ENCODE data around the gene WNK2. TPM values are rescaled to one million over a fixed set of nuclear protein-coding genes. Genes with fewer than 3 reads are reported as not detected.
"Not testable (repeated sequence)": the region's sequence is repeated elsewhere in the genome, so short reads cannot be mapped to it uniquely, and the experiment has no call there.

WNK2 gene
- total RNA-seq, 2 donors from 2014 or later, result 0.70 to 1.1 TPM

DNA sequence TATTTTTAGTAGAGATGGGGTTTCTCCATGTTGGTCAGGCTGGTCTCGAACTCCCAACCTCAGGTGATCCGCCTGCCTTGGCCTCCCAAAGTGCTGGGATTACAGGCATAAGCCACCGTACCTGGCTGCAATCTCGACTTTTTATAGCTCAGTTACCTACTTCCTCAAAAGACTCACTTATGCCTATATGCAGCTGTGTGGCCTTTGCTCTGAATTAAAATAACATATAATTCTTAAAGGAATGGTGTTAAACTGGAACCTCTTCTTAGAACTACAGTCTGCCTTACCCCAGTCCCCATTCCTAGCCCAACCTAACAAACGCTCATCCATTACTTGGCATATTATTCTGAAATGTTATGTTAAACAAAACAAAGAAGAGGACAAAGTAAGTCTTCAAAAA is 157.9 kb downstream of the WNK2 start:
- Mint-ChIP-seq H3K9me3 (peaks cover 10% of the 10 kb centered on the region in 2 donors), H3K27me3 (ENCODE audit: low read depth) (peaks cover 28% of the 10 kb centered on the region), H3K36me3 (ENCODE audit: insufficient read depth in 2 of 2) (peaks cover 9 to 11% of the 10 kb centered on the region in 2 donors)
- DNase-seq; H3K27ac Mint-ChIP-seq; H3K4me1 Mint-ChIP-seq (ENCODE audit: low read depth); ATAC-seq (replicated peaks in 1 of 2); H3K4me3 Mint-ChIP-seq: not testable (repeated sequence)

DNA sequence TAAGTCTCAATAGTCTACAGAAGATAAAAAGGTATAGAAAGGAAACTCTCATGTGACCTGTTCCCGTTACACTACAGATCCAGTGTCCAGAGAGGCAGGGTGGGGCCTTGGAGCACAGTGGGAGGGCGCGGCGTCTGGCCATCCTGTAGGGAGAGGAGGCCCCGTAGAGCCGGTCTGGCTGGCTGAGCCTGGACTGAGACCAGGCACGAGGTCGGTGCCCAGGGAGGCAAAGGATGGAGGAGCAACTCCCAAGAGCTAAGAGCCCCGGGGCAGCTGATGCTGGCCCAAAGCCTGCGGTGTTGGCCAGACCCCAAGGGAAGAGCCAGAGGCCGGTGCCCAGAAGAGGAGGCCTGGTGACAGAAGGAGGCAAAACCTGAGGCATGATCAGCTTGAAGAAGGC is 158.5 kb downstream of the WNK2 start:
- ATAC-seq (replicated peaks in 1 of 2), result not testable (repeated sequence)

DNA sequence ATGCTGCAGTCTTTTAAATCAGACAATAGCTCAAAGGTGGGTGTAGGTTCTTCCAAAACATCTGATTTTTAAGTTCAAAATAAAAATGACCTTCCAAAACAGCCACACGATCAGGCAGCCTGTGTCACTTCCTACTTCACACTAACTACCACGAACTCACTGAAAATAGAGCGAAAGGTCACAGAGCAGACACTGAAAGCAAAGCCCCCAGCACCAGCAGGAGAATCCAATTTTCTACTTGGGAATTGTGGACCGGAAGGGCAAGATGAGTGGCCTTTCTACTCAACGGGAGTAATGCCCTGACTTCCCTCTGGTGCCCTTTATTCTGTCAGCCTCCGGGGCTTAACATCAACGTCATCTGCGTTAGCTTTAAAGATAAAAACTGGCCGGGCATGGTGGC is 159.7 kb downstream of the WNK2 start:
- Mint-ChIP-seq H3K36me3 (ENCODE audit: insufficient read depth in 2 of 2) (peaks cover 3 to 4% of the 10 kb centered on the region in 2 donors), H3K27ac (no peak overlapping the region), H3K9me3 (peaks cover 3% of the 10 kb centered on the region in 2 donors), H3K4me1 (ENCODE audit: low read depth) (peaks cover 6% of the 10 kb centered on the region), H3K4me3 (no peak overlapping the region), H3K27me3 (ENCODE audit: low read depth) (peaks cover 46% of the 10 kb centered on the region)
- ATAC-seq (replicated peaks in 1 of 2) (no peak), DNase-seq (no peak)

More for the DNA sequence above, 158.5 kb downstream of the WNK2 start:
- not testable (repeated sequence) for H3K4me1 Mint-ChIP-seq (ENCODE audit: low read depth); H3K4me3 Mint-ChIP-seq; DNase-seq; H3K27ac Mint-ChIP-seq
- Mint-ChIP-seq H3K36me3 (ENCODE audit: insufficient read depth in 2 of 2) (peaks cover 8 to 10% of the 10 kb centered on the region in 2 donors), H3K27me3 (ENCODE audit: low read depth) (peaks cover 34% of the 10 kb centered on the region), H3K9me3 (peaks cover 9 to 10% of the 10 kb centered on the region in 2 donors)

DNA sequence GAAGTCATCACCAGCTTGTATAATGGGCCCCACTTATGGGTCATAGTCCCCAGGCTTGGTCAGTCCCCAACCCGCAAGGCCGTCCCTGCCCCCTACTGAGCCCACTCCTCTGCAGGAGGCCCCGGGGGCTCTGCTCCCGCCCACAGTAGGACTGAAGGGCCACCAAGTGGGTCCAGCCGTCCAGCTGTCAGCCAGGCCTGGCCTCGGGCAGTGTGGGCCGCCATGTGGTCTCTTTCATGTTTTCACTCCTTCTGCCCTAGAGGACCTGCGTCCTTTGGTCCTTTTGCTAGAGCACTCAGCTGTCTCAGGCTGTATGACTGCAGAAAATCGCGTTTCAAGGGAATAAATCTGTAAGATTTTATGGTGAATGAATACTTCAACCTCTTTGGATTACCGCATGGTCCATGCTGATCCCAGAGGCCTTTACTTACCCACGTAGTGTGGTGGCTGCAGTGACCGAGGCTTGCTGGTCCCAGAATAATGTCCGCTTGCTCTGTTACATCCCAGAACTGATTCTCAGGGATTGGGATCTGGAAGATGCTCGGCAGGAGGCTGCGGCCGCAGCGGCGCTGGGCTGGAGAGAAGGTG is 161.8 kb downstream of the WNK2 start:
- ATAC-seq (replicated peaks in 1 of 2), result no peak
- H3K4me3 Mint-ChIP-seq, result peak overlapping the region; percentile 29 to 84

DNA sequence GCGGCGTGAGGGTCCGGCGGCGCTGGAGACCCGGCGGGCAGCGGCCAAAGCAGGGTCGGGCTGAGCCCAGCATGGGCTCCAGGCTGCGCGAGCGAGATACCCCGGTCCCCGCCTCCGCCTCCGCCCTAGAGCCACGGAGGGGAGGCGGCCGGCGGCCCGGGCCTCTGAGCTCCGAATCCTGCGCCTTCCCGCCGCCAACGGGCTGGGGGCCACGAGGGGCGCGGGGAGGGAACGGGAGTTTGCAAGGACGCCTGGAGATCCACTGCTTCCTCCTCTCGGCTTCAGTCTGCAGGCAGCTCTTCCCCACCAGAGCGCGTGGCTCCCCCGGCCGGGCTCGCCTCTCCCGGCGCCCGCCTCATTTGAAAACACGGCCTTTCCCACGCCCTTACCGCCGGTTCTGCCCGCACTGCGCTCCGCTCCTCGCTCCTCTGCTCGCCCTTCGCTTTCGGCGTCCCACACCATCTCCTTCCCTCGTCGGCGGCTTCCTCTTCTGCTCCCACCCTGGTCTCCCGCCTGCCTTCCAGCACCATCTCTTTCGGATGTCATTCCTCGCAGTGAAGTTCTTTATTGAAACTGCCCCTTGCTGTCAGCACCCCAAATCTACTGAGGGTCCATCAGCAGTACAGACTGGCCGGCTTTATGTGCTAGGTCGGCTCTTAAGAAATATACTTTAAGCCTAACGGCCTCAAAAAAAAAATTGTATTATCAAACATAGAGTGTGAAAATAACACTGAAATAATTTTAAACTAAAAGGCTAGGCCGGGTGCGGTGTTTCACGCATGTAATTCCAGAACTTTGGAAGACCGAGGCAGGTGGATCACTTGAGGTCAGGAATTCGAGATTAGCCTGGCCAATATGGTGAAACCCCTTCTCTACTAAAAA is 162.5 kb downstream of the WNK2 start:
- Mint-ChIP-seq H3K27ac (no peak overlapping the region), H3K4me1 (ENCODE audit: low read depth) (peaks cover 6% of the 10 kb centered on the region), H3K4me3 (peak overlapping the region; percentile 60 to 84), H3K9me3 (no peaks in the 10 kb centered on the region), H3K27me3 (ENCODE audit: low read depth) (peaks cover 51% of the 10 kb centered on the region), H3K36me3 (ENCODE audit: insufficient read depth in 2 of 2) (peaks cover 0 to 3% of the 10 kb centered on the region in 2 donors)
- DNase-seq, result peak; percentile 4 to 8
- peak in 1 of 2 donors; percentile 44 for ATAC-seq (replicated peaks in 1 of 2)

More for the DNA sequence above, 161.8 kb downstream of the WNK2 start:
- H3K36me3 Mint-ChIP-seq (ENCODE audit: insufficient read depth in 2 of 2), result peaks cover 0 to 3% of the 10 kb centered on the region in 2 donors
- H3K27ac Mint-ChIP-seq, result no peak overlapping the region
- peaks cover 6% of the 10 kb centered on the region for H3K4me1 Mint-ChIP-seq (ENCODE audit: low read depth)
- peaks cover 51% of the 10 kb centered on the region for H3K27me3 Mint-ChIP-seq (ENCODE audit: low read depth)
- H3K9me3 Mint-ChIP-seq, result no peaks in the 10 kb centered on the region
- DNase-seq, result no peak

DNA sequence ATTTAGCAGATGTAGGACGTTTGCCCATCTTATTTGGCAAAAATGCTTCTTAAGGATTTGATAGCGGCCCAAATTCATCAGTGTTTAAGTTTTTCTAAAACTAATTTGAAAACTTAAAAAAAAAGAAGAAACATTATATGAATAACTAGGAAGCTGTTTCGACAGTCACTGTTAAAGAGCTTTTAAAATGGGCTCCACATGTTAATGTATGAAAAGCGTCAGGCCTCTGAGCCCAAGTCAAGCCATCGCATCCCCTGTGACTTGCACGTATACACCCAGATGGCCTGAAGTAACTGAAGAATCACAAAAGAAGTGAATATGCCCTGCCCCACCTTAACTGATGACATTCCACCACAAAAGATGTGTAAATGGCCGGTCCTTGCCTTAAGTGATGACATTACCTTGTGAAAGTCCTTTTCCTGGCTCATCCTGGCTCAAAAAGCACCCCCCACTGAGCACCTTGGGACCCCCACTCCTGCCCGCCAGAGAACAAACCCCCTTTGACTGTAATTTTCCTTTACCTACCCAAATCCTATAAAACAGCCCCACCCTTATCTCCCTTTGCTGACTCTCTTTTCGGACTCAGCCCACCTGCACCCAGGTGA is 163.5 kb downstream of the WNK2 start:
- DNase-seq; H3K4me1 Mint-ChIP-seq (ENCODE audit: low read depth); ATAC-seq (replicated peaks in 1 of 2); H3K27ac Mint-ChIP-seq; H3K4me3 Mint-ChIP-seq; H3K36me3 Mint-ChIP-seq (ENCODE audit: insufficient read depth in 2 of 2); H3K9me3 Mint-ChIP-seq: not testable (repeated sequence)
- H3K27me3 Mint-ChIP-seq (ENCODE audit: low read depth), result peaks cover 51% of the 10 kb centered on the region

DNA sequence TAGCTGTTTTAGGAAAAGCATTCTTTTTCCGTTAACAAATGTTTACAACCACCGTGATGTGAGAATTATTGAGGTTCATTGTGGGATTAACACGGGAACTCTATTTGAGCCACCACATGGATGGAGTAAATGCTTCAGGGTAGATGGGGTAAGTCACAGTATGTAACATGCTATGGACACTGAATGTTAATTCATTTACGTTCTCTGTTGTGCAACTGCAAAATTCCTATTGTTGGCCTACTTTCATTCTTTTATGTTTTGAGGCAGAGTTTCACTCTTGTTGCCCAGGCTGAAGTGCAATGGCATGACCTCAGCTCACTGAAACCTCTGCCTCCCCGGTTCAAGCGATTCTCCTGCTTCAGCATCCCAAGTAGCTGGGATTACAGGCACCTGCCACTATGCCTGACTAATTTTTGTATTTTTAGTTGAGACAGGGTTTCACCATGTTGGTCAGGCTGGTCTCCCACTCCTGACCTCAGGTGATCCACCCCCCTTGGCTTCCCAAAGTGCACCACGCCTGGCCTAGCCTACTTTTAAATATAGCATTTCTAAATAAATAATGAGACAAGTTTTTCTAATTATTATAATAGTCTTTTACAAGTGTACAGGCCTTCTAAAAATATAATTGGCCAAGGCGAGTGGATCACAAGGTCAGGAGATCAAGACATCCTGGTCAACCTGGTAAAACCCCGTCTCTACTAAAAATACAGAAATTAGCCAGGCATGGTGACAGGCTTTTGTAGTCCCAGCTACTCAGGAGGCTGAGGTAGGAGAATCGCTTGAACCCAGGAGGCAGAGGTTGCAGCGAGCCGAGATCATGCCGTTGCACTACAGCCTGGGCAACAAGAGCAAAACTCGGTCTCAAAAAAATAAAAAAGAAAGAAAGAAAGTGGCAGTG is 169.7 kb downstream of the WNK2 start:
- H3K4me3 Mint-ChIP-seq; ATAC-seq (replicated peaks in 1 of 2); H3K27me3 Mint-ChIP-seq (ENCODE audit: low read depth); H3K27ac Mint-ChIP-seq; DNase-seq; H3K9me3 Mint-ChIP-seq; H3K36me3 Mint-ChIP-seq (ENCODE audit: insufficient read depth in 2 of 2): not testable (repeated sequence)
- H3K4me1 Mint-ChIP-seq (ENCODE audit: low read depth), result peaks cover 13% of the 10 kb centered on the region

DNA sequence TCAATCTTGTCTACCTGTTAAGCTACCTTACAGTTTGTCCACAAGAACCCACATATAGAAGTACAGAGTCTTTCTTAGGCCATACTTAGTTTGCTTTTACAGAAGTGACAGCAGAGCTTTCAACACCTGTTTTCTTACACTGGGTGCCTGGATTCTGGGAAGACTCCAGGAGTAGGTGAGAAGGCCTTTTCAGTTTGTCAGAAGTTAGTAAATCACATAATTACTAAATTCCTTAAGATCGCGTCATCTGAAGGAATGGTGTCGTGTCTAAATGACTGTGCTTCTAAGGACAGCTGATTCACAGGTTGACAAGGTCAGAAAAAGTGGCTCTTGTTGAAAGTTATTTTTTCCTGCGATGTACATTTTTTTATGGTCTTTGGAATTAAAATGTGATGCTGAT is 170.5 kb downstream of the WNK2 start:
- Mint-ChIP-seq H3K9me3 (peaks cover 0 to 2% of the 10 kb centered on the region in 2 donors), H3K27me3 (ENCODE audit: low read depth) (no peaks in the 10 kb centered on the region), H3K36me3 (ENCODE audit: insufficient read depth in 2 of 2) (no peaks in the 10 kb centered on the region), H3K4me3 (no peak overlapping the region), H3K27ac (no peak overlapping the region), H3K4me1 (ENCODE audit: low read depth) (peaks cover 13% of the 10 kb centered on the region)
- DNase-seq, result no peak
- ATAC-seq (replicated peaks in 1 of 2), result no peak

DNA sequence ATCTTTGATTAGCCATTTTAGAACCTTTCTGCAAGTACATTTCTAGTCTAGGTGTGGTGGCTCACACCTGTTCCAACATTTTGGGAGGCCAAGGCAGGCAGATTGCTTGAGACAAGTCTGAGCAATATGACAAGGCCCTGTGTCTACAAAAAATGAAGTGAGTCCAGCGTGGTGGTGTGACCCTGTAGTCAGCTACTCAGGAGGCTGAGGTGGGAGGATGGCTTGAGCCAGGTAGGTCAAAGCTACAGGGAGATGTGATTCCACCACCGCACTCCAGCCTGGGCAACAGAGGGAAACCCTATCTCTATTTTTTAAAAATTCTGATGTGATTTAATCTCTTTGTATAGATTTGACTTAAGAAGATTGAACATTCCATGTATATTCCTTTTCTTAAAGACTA is 171.9 kb downstream of the WNK2 start:
- Mint-ChIP-seq H3K27me3 (ENCODE audit: low read depth) (no peaks in the 10 kb centered on the region), H3K4me1 (ENCODE audit: low read depth) (peaks cover 13% of the 10 kb centered on the region), H3K36me3 (ENCODE audit: insufficient read depth in 2 of 2) (peaks cover 0 to 2% of the 10 kb centered on the region in 2 donors), H3K9me3 (peaks cover 0 to 3% of the 10 kb centered on the region in 2 donors), H3K4me3 (no peak overlapping the region), H3K27ac (no peak overlapping the region)
- DNase-seq (no peak), ATAC-seq (replicated peaks in 1 of 2) (no peak)

DNA sequence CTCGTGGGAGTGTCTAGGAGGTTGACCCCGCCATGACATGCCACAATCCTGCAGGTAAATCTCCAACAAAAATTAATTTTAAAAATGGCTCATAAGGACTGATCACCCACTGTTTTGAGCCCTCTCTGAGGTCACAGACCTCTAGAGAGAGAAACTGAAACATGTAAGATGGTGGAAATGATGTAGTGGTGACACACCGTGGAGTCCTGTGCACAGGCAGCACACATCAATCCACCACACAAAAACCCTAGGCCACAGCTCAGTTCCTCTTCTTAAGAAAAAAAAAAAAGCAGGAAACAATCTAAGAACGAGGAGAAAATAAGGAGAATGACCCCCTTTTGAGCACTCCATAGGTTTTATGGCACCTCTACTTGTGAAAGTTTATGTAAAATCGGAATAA is 173.7 kb downstream of the WNK2 start:
- peak; percentile 30 to 32 for DNase-seq
- peak; percentile 99 to 100 for ATAC-seq (replicated peaks in 1 of 2)
- H3K4me1 Mint-ChIP-seq (ENCODE audit: low read depth), result peaks cover 13% of the 10 kb centered on the region
- peak overlapping the region; percentile 3 to 45 for H3K4me3 Mint-ChIP-seq
- peak overlapping the region; percentile 62 for H3K27ac Mint-ChIP-seq
- peaks cover 0 to 4% of the 10 kb centered on the region in 2 donors for H3K36me3 Mint-ChIP-seq (ENCODE audit: insufficient read depth in 2 of 2)
- peaks cover 2 to 6% of the 10 kb centered on the region in 2 donors for H3K9me3 Mint-ChIP-seq
- no peaks in the 10 kb centered on the region for H3K27me3 Mint-ChIP-seq (ENCODE audit: low read depth)

DNA sequence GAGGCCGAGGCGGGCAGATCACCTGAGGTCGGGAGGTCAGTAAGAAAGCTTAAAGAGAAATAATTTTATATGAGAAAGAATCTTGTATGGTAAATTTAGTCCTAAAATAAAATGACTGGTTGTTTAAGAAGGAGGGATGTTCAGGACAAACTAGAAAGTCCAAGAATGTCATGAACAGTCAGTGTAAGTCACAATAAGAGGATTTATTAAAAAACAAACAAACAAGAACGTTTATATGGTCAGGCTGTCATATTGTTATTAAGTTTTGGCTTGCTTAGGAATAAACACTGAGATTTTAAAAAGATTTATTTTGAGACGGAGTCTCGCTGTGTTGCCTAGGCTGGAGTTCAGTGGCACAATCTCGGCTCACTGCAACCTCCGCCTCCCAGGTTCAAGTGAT is 176.0 kb downstream of the WNK2 start:
- peaks cover 13% of the 10 kb centered on the region for H3K4me1 Mint-ChIP-seq (ENCODE audit: low read depth)
- DNase-seq; H3K27me3 Mint-ChIP-seq (ENCODE audit: low read depth); H3K36me3 Mint-ChIP-seq (ENCODE audit: insufficient read depth in 2 of 2); H3K9me3 Mint-ChIP-seq; H3K4me3 Mint-ChIP-seq; ATAC-seq (replicated peaks in 1 of 2); H3K27ac Mint-ChIP-seq: not testable (repeated sequence)

DNA sequence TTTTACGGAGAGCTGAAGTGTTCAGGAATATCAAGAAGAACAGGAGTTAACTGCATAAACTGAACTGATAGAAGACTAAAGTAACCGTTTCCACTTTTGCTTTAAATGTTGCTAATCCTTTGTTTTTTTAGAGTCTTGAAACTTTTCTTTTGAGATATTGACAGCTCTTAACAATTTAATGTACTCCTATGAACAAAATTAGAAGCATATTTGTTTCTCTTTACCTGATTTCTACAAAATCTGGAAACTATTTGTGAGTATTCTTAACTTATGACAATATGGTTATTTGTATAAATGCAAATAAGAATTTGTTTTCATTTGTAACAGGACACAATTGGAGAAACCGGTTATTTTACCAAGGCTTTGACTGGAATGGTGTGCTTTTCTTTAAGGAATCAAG is 178.1 kb downstream of the WNK2 start:
- H3K27ac Mint-ChIP-seq, result no peak overlapping the region
- ATAC-seq (replicated peaks in 1 of 2), result no peak
- H3K36me3 Mint-ChIP-seq (ENCODE audit: insufficient read depth in 2 of 2), result peaks cover 0 to 4% of the 10 kb centered on the region in 2 donors
- peaks cover 2 to 6% of the 10 kb centered on the region in 2 donors for H3K9me3 Mint-ChIP-seq
- no peak overlapping the region for H3K4me3 Mint-ChIP-seq
- DNase-seq, result no peak
- H3K4me1 Mint-ChIP-seq (ENCODE audit: low read depth), result peaks cover 10% of the 10 kb centered on the region
- H3K27me3 Mint-ChIP-seq (ENCODE audit: low read depth), result peaks cover 6% of the 10 kb centered on the region
